ENCODE data around the gene TMEM178B.

DNA sequence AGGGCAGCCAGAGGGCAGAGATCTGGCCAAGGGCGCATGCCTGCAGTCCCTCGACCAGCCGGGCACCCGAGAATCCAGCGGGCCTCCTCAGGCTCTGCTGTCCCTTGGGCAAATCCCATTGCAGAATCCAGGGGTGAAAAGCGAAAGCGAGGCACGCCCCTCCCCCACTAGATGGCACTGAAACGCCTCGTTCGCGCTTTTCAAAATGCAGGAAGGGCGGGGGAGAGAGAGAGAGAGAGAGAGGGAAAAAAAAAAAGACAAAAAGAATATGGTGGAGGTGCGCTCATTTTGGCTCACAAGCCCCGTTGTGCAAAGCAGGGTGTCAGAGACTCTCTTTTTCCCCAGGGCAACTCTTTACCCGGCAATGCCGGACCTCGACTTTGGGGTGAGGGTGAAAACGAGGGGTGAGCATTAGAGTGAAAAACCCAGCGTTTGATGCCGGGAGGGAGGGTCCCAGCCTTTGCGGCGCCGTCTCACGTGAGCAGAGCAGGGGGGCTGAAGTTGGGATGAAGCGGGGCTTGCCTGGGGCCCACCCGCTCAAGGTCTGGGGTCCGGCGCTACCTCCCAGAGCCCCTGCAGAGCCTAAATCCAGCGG is 2.5 kb upstream of the TMEM178B start:
- TF ChIP-seq ZFP37 (CRISPR knock-in tag; IDR thresholded peaks at IDR 0.05; ENCODE audit: borderline replicate concordance), result no peak
- no peak for TF ChIP-seq POLR2AphosphoS5 (IDR thresholded peaks at IDR 0.05; ENCODE audit: low read depth, low read length)
- no peak for TF ChIP-seq BCL6 (CRISPR knock-in tag; IDR thresholded peaks at IDR 0.05)
- TF ChIP-seq ZNF33B (CRISPR knock-in tag; IDR thresholded peaks at IDR 0.05), result no peak
- TF ChIP-seq, protein P1, sequence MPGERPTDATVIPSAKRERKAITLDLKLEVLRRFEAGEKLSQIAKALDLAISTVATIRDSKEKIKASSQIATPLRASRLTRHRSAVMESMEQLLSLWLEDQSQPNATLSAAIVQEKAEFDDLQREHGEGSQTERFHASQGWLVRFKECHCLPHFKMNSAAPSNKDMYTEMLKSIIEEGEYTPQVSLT (CRISPR knock-in tag; IDR thresholded peaks at IDR 0.05; ENCODE audit: borderline replicate concordance, low read depth), result no peak
- TF ChIP-seq MXI1 (IDR thresholded peaks at IDR 0.05; ENCODE audit: borderline replicate concordance, low read depth, low read length), result no peak
- TF ChIP-seq, protein P2, sequence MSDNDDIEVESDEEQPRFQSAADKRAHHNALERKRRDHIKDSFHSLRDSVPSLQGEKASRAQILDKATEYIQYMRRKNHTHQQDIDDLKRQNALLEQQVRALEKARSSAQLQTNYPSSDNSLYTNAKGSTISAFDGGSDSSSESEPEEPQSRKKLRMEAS (IDR thresholded peaks at IDR 0.05), result no peak
- no peak for TF ChIP-seq KAT8 (CRISPR knock-in tag; IDR thresholded peaks at IDR 0.05)
- TF ChIP-seq, protein P3, sequence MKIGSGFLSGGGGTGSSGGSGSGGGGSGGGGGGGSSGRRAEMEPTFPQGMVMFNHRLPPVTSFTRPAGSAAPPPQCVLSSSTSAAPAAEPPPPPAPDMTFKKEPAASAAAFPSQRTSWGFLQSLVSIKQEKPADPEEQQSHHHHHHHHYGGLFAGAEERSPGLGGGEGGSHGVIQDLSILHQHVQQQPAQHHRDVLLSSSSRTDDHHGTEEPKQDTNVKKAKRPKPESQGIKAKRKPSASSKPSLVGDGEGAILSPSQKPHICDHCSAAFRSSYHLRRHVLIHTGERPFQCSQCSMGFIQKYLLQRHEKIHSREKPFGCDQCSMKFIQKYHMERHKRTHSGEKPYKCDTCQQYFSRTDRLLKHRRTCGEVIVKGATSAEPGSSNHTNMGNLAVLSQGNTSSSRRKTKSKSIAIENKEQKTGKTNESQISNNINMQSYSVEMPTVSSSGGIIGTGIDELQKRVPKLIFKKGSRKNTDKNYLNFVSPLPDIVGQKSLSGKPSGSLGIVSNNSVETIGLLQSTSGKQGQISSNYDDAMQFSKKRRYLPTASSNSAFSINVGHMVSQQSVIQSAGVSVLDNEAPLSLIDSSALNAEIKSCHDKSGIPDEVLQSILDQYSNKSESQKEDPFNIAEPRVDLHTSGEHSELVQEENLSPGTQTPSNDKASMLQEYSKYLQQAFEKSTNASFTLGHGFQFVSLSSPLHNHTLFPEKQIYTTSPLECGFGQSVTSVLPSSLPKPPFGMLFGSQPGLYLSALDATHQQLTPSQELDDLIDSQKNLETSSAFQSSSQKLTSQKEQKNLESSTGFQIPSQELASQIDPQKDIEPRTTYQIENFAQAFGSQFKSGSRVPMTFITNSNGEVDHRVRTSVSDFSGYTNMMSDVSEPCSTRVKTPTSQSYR (CRISPR knock-in tag; IDR thresholded peaks at IDR 0.05; ENCODE audit: borderline replicate concordance), result no peak
- no peak for TF ChIP-seq ZNF121 (CRISPR knock-in tag; IDR thresholded peaks at IDR 0.05)
- no peak for TF ChIP-seq HNRNPH1 (optimal IDR thresholded peaks at IDR 0.05; ENCODE audit: low read depth, low read length)
- no peak for TF ChIP-seq CEBPB (IDR thresholded peaks at IDR 0.05; ENCODE audit: borderline replicate concordance, low read depth, low read length)

All from HepG2 (cell line).